T1000 (cell line): ENCODE results near the gene COPS8.

Experiments used
- DNase-seq: peaks from one replicate; lab custom pipeline; 2025; ENCODE audit warnings: mixed read lengths; lab: John Stamatoyannopoulos, UW

COPS8 gene

GRCh38 chr2:237085248-237086221 lies at the start of gene COPS8:
COPS8 (plus strand) TSS chr2:237085889; CDS start chr2:237085965, 76 bp downstream.
- DNase-seq, result peak; percentile 86

- no peak for DNase-seq
Measured at GRCh38 chr2:237039301-237040031, 46.2 kb upstream of the COPS8 start.

- DNase-seq, result no peak
Measured at GRCh38 chr2:237041231-237041630, 44.5 kb upstream of the COPS8 start.

GRCh38 chr2:237042101-237042500 lies 43.6 kb upstream of the COPS8 start:
- no peak for DNase-seq

- DNase-seq, result no peak
Measured at GRCh38 chr2:237043866-237044265, 41.8 kb upstream of the COPS8 start.

GRCh38 chr2:237044281-237044680 lies 41.4 kb upstream of the COPS8 start:
- no peak for DNase-seq

- no peak for DNase-seq
Measured at GRCh38 chr2:237045449-237045848, 40.2 kb upstream of the COPS8 start.

- no peak for DNase-seq
Measured at GRCh38 chr2:237048595-237048994, 37.1 kb upstream of the COPS8 start.

- DNase-seq, result no peak
Measured at GRCh38 chr2:237051861-237052260, 33.8 kb upstream of the COPS8 start.

GRCh38 chr2:237053066-237053465 lies 32.6 kb upstream of the COPS8 start:
- no peak for DNase-seq

GRCh38 chr2:237055386-237056100 lies 30.1 kb upstream of the COPS8 start:
- DNase-seq, result no peak

- no peak for DNase-seq
Measured at GRCh38 chr2:237056287-237056875, 29.3 kb upstream of the COPS8 start.

GRCh38 chr2:237057107-237057506 lies 28.6 kb upstream of the COPS8 start:
- DNase-seq, result no peak

- no peak for DNase-seq
Measured at GRCh38 chr2:237057893-237058300, 27.8 kb upstream of the COPS8 start.

GRCh38 chr2:237058423-237058822 lies 27.3 kb upstream of the COPS8 start:
- no peak for DNase-seq

- no peak for DNase-seq
Measured at GRCh38 chr2:237059155-237059875, 26.4 kb upstream of the COPS8 start.

- no peak for DNase-seq
Measured at GRCh38 chr2:237060534-237061312, 25.0 kb upstream of the COPS8 start.

- no peak for DNase-seq
Measured at GRCh38 chr2:237061356-237061755, 24.3 kb upstream of the COPS8 start.

- no peak for DNase-seq
Measured at GRCh38 chr2:237062585-237062984, 23.1 kb upstream of the COPS8 start.
